ENCODE results near the gene TTC22. TPM values are rescaled to one million over a fixed set of nuclear protein-coding genes. Genes with fewer than 3 reads are reported as not detected.
A peak's percentile ranks its signal among the peaks of the same experiment; 100 is the strongest.

Gene TTC22
- total RNA-seq, 1 experiment from 2014 or later: 0.59 TPM

DNA sequence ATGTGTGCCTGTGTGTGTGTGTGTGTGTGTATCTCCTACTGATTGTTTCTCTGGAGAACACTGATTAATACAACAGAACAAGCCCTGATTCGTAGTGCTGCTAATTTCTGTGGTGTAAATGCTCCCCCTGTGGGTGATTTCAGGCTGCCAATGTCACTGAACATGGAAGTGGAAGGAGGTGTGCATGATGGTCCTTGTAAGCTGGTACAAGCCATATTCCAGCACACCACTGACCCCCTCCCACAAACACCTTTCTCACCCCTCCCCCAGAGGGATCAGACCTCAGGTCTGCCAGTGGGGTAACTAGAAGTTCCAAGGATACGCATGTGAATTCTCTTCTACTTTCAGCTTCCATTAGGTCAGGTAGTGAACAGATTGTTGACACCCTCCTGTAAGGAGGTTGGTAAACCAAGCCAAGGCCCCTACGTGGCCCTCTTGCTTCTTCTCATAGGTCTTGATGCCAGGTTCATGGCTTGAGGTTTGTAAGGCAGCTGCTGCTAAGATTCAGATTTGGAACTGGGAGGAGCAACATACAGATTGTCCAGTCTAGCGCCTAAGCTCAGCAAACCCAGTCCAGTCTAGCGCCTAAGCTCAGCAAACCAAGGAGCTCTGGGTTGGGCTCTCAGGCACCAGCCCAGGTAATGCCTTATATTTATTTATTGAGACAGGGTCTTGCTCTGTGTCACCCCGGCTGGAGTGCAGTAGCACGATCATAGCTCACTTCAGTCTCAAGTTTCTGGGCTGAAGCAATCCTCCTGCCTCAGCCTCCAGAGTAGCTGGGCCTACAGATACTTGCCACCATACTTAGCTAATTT lies 47.2 kb upstream of the TTC22 start:
- Histone ChIP-seq H3K4me1 (ENCODE audit: insufficient read depth, low read length) (no peaks in the 10 kb centered on the region), H3K79me2 (ENCODE audit: insufficient read depth, low read length) (no peaks in the 10 kb centered on the region), H2BK15ac (ENCODE audit: low read depth, low read length) (no peak overlapping the region), H2BK12ac (ENCODE audit: insufficient read length, low read depth, low read length) (no peak overlapping the region), H4K8ac (replicated peaks; ENCODE audit: insufficient read length, low read depth, low read length) (no peak overlapping the region), H2BK120ac (ENCODE audit: low read depth, low read length, poor library complexity, severe bottlenecking) (no peak overlapping the region), H2BK20ac (ENCODE audit: low read depth, low read length, poor library complexity, severe bottlenecking) (no peak overlapping the region), H3T11ph (ENCODE audit: low read length) (no peak overlapping the region), H3K23ac (ENCODE audit: insufficient read length, low read depth, low read length) (no peak overlapping the region), H3K56ac (ENCODE audit: insufficient read length, low read depth, low read length) (no peak overlapping the region), H3K9me3 (ENCODE audit: control insufficient read depth, low read depth, low read length) (no peaks in the 10 kb centered on the region), H4K5ac (ENCODE audit: insufficient read length, low read depth, low read length) (no peak overlapping the region), H4K20me1 (ENCODE audit: control insufficient read depth, insufficient read depth, insufficient read length) (no peaks in the 10 kb centered on the region), H4K91ac (ENCODE audit: insufficient read length, low read depth, low read length) (no peak overlapping the region), H3K27me3 (ENCODE audit: insufficient read depth, low read length) (no peaks in the 10 kb centered on the region), H3K4ac (ENCODE audit: low read depth, low read length) (no peak overlapping the region), H2AK5ac (ENCODE audit: insufficient read length, low read length) (no peak overlapping the region), H3K27ac (ENCODE audit: insufficient read length, low read depth, low read length) (no peak overlapping the region), H2BK5ac (ENCODE audit: insufficient read length, low read length) (no peak overlapping the region), H3K18ac (ENCODE audit: insufficient read length, low read depth, low read length) (no peak overlapping the region), H2AFZ (ENCODE audit: low read length) (no peak overlapping the region), H3K9ac (ENCODE audit: extremely low read depth, insufficient read length, low read length) (no peak overlapping the region), H3K23me2 (ENCODE audit: insufficient read length, low read depth, low read length, poor library complexity, severe bottlenecking) (no peaks in the 10 kb centered on the region), H3K4me2 (ENCODE audit: insufficient read depth, insufficient read length, low read length) (no peak overlapping the region), H3K79me1 (ENCODE audit: insufficient read depth, low read depth, low read length, poor library complexity, severe bottlenecking) (no peaks in the 10 kb centered on the region), H3K14ac (ENCODE audit: insufficient read depth, low read length) (no peak overlapping the region)
- TF ChIP-seq, protein P1, sequence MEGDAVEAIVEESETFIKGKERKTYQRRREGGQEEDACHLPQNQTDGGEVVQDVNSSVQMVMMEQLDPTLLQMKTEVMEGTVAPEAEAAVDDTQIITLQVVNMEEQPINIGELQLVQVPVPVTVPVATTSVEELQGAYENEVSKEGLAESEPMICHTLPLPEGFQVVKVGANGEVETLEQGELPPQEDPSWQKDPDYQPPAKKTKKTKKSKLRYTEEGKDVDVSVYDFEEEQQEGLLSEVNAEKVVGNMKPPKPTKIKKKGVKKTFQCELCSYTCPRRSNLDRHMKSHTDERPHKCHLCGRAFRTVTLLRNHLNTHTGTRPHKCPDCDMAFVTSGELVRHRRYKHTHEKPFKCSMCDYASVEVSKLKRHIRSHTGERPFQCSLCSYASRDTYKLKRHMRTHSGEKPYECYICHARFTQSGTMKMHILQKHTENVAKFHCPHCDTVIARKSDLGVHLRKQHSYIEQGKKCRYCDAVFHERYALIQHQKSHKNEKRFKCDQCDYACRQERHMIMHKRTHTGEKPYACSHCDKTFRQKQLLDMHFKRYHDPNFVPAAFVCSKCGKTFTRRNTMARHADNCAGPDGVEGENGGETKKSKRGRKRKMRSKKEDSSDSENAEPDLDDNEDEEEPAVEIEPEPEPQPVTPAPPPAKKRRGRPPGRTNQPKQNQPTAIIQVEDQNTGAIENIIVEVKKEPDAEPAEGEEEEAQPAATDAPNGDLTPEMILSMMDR (conservative IDR thresholded peaks at IDR 0.05): peak; percentile 24; the same call in 2 of the 3 replicates
- no peak overlapping the region for H3K27ac Mint-ChIP-seq
- DNase-seq: no peak
- no peaks in the 10 kb centered on the region for H3K4me1 Mint-ChIP-seq
- no CpG with 5 or more reads among the region's 7 CpGs for whole genome bisulfite sequencing (ENCODE audit: extremely low coverage, insufficient read length, low lambda C conversion rate)
- H3K27me3 Mint-ChIP-seq (ENCODE audit: low read depth): no peaks in the 10 kb centered on the region
- no peak overlapping the region for H3K4me3 Mint-ChIP-seq
- peaks cover 46 to 62% (median 46%) of the 10 kb centered on the region in 3 experiments for H3K36me3 Mint-ChIP-seq (ENCODE audit: insufficient read depth in 1 of 3, low read depth in 3 of 3)
- H3K9me3 Mint-ChIP-seq: no peaks in the 10 kb centered on the region
